ENCODE measurements around the gene TEAD2.
A peak's percentile ranks its signal among the peaks of the same experiment; 100 is the strongest.
"Not testable (repeated sequence)": the region's sequence is repeated elsewhere in the genome, so short reads cannot be mapped to it uniquely, and the experiment has no call there.

TEAD2 gene

DNA sequence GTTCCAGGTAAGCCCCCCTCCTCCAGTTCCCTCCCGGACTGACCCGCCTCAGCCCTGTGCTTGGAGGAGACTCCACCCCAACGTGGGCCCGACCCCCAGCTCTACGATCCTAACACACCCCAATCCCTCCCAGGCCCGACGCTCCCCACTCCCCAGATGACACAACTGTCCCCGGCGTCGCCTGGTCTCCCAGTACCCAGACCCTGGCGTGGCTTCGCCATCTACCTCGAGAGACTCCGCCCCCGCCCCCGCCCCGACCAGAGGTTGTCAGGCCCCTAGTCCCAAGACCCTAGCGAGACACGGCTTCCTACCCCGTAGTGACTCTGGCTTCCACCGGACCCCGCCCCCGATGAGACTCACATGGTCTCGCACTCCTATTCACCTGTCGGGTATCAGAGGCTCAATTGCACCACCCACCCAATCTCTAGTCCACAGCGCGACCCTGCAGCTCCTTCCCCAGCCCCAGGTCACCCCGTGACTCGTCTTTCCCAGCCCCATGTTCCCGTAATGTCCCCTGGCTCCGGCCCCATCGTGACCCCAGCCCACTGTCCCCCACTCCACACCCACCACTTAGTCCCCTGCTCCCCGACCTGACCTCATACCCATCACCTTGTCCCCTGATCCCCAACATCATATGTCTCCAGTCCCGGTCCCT is 24.1 kb downstream of the TEAD2 start:
- Histone ChIP-seq H3K36me3 (ENCODE audit: control insufficient read depth in 2 of 2, insufficient read depth in 2 of 2, low read length in 2 of 2) (peaks cover 4 to 15% of the 10 kb centered on the region in 2 donors), H3K27ac (ENCODE audit: low read length) (peak overlapping the region; percentile 92), H3K9ac (ENCODE audit: low read length in 2 of 2) (peak overlapping the region; percentile 45 to 64), H3K4me3 (ENCODE audit: low read length in 2 of 2) (peak overlapping the region; percentile 64 to 76), H3K9me3 (ENCODE audit: control insufficient read depth in 2 of 2, low read length in 2 of 2) (no peaks in the 10 kb centered on the region), H3K4me1 (ENCODE audit: control insufficient read depth, insufficient read depth, low read length) (peaks cover 18% of the 10 kb centered on the region), H3K27me3 (ENCODE audit: control insufficient read depth in 1 of 2, insufficient read depth in 2 of 2, low read length in 2 of 2) (no peaks in the 10 kb centered on the region)

DNA sequence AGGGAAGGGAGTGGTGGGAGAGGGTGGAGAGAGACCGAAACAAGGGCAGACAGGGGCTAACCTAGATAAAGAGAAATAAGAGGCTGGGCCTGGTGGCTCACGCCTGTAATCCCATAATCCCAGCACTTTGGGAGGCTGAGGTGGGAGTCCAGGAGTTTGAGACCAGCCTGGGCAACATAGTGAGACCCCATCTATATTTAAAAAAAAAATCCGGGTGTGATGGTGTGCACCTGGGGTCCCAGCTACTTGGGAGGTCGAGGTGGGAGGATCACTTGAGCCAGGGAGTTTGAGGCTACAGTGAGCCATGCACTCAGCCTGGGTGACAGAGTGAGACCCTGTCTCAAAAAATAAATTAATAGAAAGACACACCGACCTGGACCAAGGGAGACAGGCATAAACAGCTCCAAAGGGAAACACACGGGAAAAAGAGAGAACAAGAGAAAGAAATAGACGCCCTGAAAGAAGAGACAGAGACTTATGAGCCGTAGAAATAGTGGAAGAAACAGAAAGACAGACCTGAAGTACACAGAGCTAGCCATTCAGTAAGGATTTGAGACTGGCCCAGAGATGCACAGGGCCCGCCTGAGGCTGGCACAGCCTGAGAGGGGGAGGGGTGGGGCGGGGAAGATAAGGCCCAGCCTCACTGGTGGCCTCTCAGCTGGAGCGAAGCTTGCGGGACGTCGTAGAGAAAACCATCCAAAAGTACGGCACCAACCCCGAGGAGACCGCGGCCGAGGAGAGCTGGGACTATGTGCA is 24.8 kb downstream of the TEAD2 start:
- H3K9ac ChIP-seq (ENCODE audit: low read length in 2 of 2) = no peak overlapping the region
- peaks cover 18% of the 10 kb centered on the region for H3K4me1 ChIP-seq (ENCODE audit: control insufficient read depth, insufficient read depth, low read length)
- no peaks in the 10 kb centered on the region for H3K9me3 ChIP-seq (ENCODE audit: control insufficient read depth in 2 of 2, low read length in 2 of 2)
- peaks cover 0 to 9% of the 10 kb centered on the region in 2 donors for H3K36me3 ChIP-seq (ENCODE audit: control insufficient read depth in 2 of 2, insufficient read depth in 2 of 2, low read length in 2 of 2)
- H3K27ac ChIP-seq (ENCODE audit: low read length) = peak overlapping the region; percentile 92
- no peak overlapping the region for H3K4me3 ChIP-seq (ENCODE audit: low read length in 2 of 2)
- H3K27me3 ChIP-seq (ENCODE audit: control insufficient read depth in 1 of 2, insufficient read depth in 2 of 2, low read length in 2 of 2) = no peaks in the 10 kb centered on the region

DNA sequence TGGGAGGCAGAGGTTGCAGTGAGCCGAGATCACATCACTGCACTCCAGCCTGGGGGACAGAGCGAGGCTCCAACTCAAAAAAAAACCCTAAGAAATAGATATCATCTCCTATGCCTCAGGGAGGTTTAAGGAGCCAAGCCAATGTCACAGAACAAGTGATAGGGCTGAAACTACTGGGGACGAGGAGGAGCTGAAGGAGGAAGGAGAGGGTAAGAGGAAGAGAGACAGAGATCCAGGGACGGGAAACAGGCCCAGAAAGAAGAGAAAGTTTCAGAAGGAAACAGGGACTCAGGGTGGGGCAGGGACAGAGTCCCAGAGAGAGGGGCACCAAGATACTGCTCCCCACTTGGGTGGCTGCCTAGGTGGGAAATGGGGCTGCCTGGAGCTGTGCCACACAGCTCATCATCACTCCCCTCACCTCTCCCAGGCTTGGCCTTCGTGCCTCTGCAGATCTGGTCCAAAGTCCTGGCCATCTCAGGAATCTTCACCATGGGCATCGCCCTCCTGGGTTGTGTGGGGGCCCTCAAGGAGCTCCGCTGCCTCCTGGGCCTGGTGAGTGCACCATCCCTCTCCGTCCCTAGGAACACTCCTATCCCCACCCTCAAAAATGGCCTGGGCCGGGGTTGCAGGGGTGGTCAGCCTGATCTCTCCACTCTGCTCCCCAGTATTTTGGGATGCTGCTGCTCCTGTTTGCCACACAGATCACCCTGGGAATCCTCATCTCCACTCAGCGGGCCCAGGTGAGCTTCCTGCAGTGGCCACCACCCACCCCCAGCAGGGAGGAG is 25.5 kb downstream of the TEAD2 start:
- Histone ChIP-seq H3K9me3 (ENCODE audit: control insufficient read depth in 2 of 2, low read length in 2 of 2) (no peaks in the 10 kb centered on the region), H3K27ac (ENCODE audit: low read length) (no peak overlapping the region), H3K4me1 (ENCODE audit: control insufficient read depth, insufficient read depth, low read length) (peaks cover 18% of the 10 kb centered on the region), H3K9ac (ENCODE audit: low read length in 2 of 2) (no peak overlapping the region), H3K36me3 (ENCODE audit: control insufficient read depth in 2 of 2, insufficient read depth in 2 of 2, low read length in 2 of 2) (peaks cover 0 to 10% of the 10 kb centered on the region in 2 donors), H3K4me3 (ENCODE audit: low read length in 2 of 2) (no peak overlapping the region), H3K27me3 (ENCODE audit: control insufficient read depth in 1 of 2, insufficient read depth in 2 of 2, low read length in 2 of 2) (no peaks in the 10 kb centered on the region)

DNA sequence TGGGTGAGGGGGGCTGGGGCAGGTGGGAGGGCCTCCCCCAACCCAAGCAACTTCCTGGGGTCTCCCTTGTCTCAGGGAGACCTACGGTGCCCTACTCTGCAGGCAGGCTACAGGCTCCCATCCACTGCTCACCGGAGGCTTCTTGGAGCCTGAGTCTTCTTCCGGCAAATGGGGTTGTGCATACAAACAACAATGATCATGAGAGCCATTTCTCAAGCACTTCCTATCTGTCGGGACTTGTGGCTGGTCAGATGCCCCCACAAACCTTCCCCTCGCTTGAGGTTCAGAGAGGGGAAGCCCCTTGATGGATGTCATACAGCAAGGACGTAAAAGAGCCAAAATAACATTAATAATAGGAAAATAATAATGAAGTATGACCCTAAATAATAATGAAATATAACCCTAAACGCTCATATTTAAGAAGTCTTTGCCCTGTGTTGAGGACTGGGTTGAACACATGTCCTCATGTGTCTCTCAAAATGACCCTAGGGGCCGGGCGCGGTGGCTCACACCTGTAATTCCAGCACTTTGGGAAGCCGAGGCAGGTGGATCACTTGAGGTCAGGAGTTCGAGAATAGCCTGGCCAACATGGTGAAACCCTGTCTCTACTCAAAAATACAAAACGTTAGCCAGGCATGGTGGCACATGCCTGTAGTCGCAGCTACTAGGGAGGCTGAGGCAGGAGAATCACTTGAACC is 26.3 kb downstream of the TEAD2 start:
- no peak overlapping the region for H3K9ac ChIP-seq (ENCODE audit: low read length in 2 of 2)
- no peak overlapping the region for H3K27ac ChIP-seq (ENCODE audit: low read length)
- peaks cover 0 to 8% of the 10 kb centered on the region in 2 donors for H3K36me3 ChIP-seq (ENCODE audit: control insufficient read depth in 2 of 2, insufficient read depth in 2 of 2, low read length in 2 of 2)
- no peaks in the 10 kb centered on the region for H3K27me3 ChIP-seq (ENCODE audit: control insufficient read depth in 1 of 2, insufficient read depth in 2 of 2, low read length in 2 of 2)
- peak overlapping the region in 1 of 2 donors; percentile 22 for H3K4me3 ChIP-seq (ENCODE audit: low read length in 2 of 2)
- H3K4me1 ChIP-seq (ENCODE audit: control insufficient read depth, insufficient read depth, low read length) = peaks cover 18% of the 10 kb centered on the region
- H3K9me3 ChIP-seq (ENCODE audit: control insufficient read depth in 2 of 2, low read length in 2 of 2) = no peaks in the 10 kb centered on the region

DNA sequence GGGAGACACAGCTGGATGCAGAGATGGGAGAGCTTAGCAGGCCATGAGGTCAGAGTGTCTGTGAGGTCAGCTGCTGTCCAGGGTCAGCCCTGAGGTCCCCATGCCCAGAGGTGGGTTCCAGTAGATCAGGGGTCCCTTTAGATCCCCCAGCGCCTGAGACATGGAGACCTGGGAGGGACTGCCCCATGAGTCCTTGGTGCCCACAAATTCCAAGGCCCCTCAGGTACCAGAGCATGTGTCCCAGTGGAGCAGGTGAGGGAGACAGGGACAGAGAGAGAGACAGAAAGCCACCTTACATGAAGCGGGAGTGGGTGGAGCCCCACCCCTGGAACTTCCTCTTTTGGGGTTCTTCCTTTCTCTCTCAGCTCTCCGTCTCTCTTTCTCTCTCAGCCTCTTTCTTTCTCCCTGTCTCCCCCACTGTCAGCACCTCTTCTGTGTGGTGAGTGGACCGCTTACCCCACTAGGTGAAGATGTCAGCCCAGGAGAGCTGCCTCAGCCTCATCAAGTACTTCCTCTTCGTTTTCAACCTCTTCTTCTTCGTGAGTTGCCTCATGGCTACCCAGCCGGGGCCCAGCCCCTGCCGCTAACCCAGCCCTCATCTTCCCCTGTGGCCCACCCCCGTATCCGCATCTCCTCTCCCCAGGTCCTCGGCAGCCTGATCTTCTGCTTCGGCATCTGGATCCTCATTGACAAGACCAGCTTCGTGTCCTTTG is 27.0 kb downstream of the TEAD2 start, which contains the start of gene CD37:
TSS of gene CD37 (plus strand) at position 336 of the 713 bp plus-strand sequence. CDS start at position 471, 135 bp downstream.
- H3K9ac ChIP-seq (ENCODE audit: low read length in 2 of 2) = no peak within 1 kb of the TSS
- peaks cover 16% of the 10 kb centered on the region for H3K4me1 ChIP-seq (ENCODE audit: control insufficient read depth, insufficient read depth, low read length)
- no peak within 1 kb of the TSS for H3K27ac ChIP-seq (ENCODE audit: low read length)

DNA sequence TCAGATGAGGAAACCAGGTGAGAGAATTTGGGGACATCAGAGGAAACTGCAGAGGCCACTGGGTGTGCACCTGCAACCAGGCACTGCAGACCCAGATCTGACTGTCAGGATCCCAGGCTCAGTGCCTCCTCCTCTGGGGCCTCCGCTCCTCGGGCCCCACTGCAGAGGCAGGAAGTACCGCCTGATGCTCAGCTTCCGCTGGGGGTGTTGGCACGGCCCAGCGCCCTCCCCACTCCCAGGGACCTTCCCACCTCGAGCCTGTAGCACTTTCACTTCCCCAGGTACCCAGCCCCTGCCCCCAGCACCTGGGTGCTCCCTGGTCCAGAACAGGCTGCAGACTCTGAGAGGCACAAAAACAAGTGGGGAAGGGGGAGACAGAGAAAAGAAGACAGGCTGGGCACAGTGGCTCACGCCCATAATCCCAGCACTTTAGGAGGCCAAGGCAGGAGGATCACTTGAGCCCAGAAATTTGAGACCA is 28.4 kb downstream of the TEAD2 start:
- peaks cover 0 to 11% of the 10 kb centered on the region in 2 donors for H3K36me3 ChIP-seq (ENCODE audit: control insufficient read depth in 2 of 2, insufficient read depth in 2 of 2, low read length in 2 of 2)
- H3K9ac ChIP-seq (ENCODE audit: low read length in 2 of 2) = no peak overlapping the region
- H3K27ac ChIP-seq (ENCODE audit: low read length) = no peak overlapping the region
- H3K9me3 ChIP-seq (ENCODE audit: control insufficient read depth in 2 of 2, low read length in 2 of 2) = no peaks in the 10 kb centered on the region
- H3K4me1 ChIP-seq (ENCODE audit: control insufficient read depth, insufficient read depth, low read length) = peaks cover 7% of the 10 kb centered on the region
- H3K4me3 ChIP-seq (ENCODE audit: low read length in 2 of 2) = no peak overlapping the region
- no peaks in the 10 kb centered on the region for H3K27me3 ChIP-seq (ENCODE audit: control insufficient read depth in 1 of 2, insufficient read depth in 2 of 2, low read length in 2 of 2)

More for the DNA sequence above, 27.0 kb downstream of the TEAD2 start, which contains the start of gene CD37:
- H3K4me3 ChIP-seq (ENCODE audit: low read length in 2 of 2) = peak within 1 kb of the TSS in 1 of 2 donors; percentile 22
- H3K27me3 ChIP-seq (ENCODE audit: control insufficient read depth in 1 of 2, insufficient read depth in 2 of 2, low read length in 2 of 2) = no peaks in the 10 kb centered on the region
- H3K36me3 ChIP-seq (ENCODE audit: control insufficient read depth in 2 of 2, insufficient read depth in 2 of 2, low read length in 2 of 2) = peaks cover 0 to 10% of the 10 kb centered on the region in 2 donors
- no peaks in the 10 kb centered on the region for H3K9me3 ChIP-seq (ENCODE audit: control insufficient read depth in 2 of 2, low read length in 2 of 2)

DNA sequence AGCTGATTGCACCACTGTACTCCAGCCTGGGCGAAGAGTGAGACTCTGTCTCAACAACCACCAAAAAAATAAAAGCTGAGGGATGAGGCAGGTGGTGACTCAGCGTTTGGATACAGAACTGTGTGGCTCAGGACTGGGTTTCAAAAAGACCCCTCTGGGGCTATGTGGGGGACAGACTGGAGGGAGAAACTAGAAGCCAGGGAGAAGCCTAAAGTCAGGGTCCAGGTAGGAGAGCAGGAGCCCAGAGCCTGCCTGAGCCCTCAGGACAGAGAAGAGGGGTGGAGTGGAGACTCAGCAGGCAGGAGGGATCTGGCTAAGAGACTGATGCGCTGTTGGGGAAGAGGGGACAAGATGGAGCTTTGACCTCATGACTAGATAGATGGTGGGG is 28.8 kb downstream of the TEAD2 start:
- Histone ChIP-seq H3K4me3 (ENCODE audit: low read length in 2 of 2) (no peak overlapping the region), H3K9me3 (ENCODE audit: control insufficient read depth in 2 of 2, low read length in 2 of 2) (no peaks in the 10 kb centered on the region), H3K36me3 (ENCODE audit: control insufficient read depth in 2 of 2, insufficient read depth in 2 of 2, low read length in 2 of 2) (peaks cover 0 to 11% of the 10 kb centered on the region in 2 donors), H3K9ac (ENCODE audit: low read length in 2 of 2) (no peak overlapping the region), H3K27ac (ENCODE audit: low read length) (no peak overlapping the region), H3K27me3 (ENCODE audit: control insufficient read depth in 1 of 2, insufficient read depth in 2 of 2, low read length in 2 of 2) (no peaks in the 10 kb centered on the region), H3K4me1 (ENCODE audit: control insufficient read depth, insufficient read depth, low read length) (peaks cover 3% of the 10 kb centered on the region)

DNA sequence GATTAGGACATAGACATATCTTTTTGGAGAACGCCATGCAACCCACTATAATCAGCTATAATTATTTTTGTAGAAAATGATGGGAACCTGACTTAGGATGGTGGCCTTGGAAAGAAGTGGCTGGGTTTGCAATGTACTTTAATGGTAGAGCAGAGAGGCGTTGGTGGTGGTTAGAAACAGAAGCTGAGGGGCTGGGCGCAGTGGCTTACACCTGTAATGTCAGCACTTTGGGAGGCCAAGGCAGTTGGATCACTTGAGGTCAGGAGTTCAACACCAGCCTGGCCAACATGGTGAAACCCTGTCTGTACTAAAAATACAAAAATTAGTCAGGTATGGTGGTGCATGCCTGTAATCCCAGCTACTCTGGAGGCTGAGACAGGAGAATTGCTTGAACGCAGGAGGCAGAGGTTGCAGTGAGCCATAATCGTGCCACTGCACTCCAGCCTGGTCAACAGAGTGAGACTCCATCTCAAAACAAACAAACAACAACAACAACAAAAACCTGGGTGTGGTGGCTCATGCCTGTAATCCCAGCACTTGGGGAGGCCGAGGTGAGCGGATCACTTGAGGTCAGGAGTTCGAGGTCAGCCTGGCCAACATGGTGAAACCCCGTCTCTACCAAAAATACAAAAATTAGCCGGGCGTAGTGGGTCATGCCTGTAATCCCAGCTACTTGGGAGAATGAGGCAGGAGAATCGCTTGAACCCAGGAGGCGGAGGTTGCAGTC is 29.4 kb downstream of the TEAD2 start:
- H3K9ac ChIP-seq (ENCODE audit: low read length in 2 of 2); H3K27me3 ChIP-seq (ENCODE audit: control insufficient read depth in 1 of 2, insufficient read depth in 2 of 2, low read length in 2 of 2); H3K27ac ChIP-seq (ENCODE audit: low read length); H3K9me3 ChIP-seq (ENCODE audit: control insufficient read depth in 2 of 2, low read length in 2 of 2); H3K4me3 ChIP-seq (ENCODE audit: low read length in 2 of 2); H3K4me1 ChIP-seq (ENCODE audit: control insufficient read depth, insufficient read depth, low read length): not testable (repeated sequence)
- peaks cover 0 to 11% of the 10 kb centered on the region in 2 donors for H3K36me3 ChIP-seq (ENCODE audit: control insufficient read depth in 2 of 2, insufficient read depth in 2 of 2, low read length in 2 of 2)

DNA sequence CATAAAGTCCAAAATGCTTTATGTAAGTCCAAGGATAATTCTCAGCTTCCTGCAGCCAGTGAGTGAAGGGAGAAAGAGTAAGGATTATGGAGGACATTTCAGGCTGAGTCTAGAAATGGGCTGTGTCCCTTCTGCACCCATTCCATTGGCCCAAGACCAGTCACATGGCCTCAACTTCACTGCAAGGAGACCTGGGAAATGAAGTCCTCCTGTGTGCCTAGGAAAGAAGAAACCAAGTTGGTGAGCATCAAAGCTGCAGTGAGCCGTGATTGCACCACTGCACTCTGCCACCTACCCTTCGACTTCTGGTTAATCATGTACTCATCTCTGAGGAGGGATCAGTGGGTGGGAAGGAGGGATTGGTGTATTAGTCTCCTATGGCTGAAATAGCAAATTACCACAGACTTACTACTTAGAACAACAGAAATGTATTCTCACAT is 30.6 kb downstream of the TEAD2 start:
- Histone ChIP-seq H3K4me1 (ENCODE audit: control insufficient read depth, insufficient read depth, low read length) (no peaks in the 10 kb centered on the region), H3K36me3 (ENCODE audit: control insufficient read depth in 2 of 2, insufficient read depth in 2 of 2, low read length in 2 of 2) (peaks cover 0 to 11% of the 10 kb centered on the region in 2 donors), H3K9me3 (ENCODE audit: control insufficient read depth in 2 of 2, low read length in 2 of 2) (no peaks in the 10 kb centered on the region)

More for the DNA sequence above, 30.6 kb downstream of the TEAD2 start:
- no peaks in the 10 kb centered on the region for H3K27me3 ChIP-seq (ENCODE audit: control insufficient read depth in 1 of 2, insufficient read depth in 2 of 2, low read length in 2 of 2)
- H3K4me3 ChIP-seq (ENCODE audit: low read length in 2 of 2) = no peak overlapping the region
- H3K27ac ChIP-seq (ENCODE audit: low read length) = no peak overlapping the region
- H3K9ac ChIP-seq (ENCODE audit: low read length in 2 of 2) = no peak overlapping the region
